Ovary (tissue), 9 donors: Measurements from ENCODE around the gene NUDT16L1. TPM values are rescaled to one million over a fixed set of nuclear protein-coding genes. Genes with fewer than 3 reads are reported as not detected.

Source experiments
- DNase-seq, 5 donors: peaks; one replicate each; pipeline ENCODE4 v3.0.0-alpha.2; 2019 to 2020
- H3K27ac ChIP-seq, 2 donors: fragments of 200-600 bp; one replicate each; pipeline versions ENCODE4 v1.5.1 to v1.8.0; 2019 to 2022
- H3K27me3 ChIP-seq: fragments of 200-600 bp; one replicate; pipeline ENCODE4 v1.8.0; 2022
- H3K36me3 ChIP-seq: fragments of 200-600 bp; sonication (generic); one replicate; pipeline ENCODE4 v1.5.1; 2019
- H3K4me1 ChIP-seq: one replicate; pipeline ENCODE4 v1.8.1; 2013; ENCODE audit warnings: mild to moderate bottlenecking, moderate library complexity; ENCODE audit not compliant: insufficient read depth
- H3K4me3 ChIP-seq: fragments of 200-600 bp; sonication (generic); one replicate; pipeline ENCODE4 v1.5.1; 2017
- H3K9me3 ChIP-seq, 2 donors: fragments of 200-600 bp in 1 of 2; sonication (generic) in 1 of 2; one replicate each; pipeline versions ENCODE4 v1.5.1 to v1.8.1; 2013 to 2019; ENCODE audit warnings: mild to moderate bottlenecking in 1 of 2, moderate library complexity in 1 of 2
- CTCF ChIP-seq, 3 donors: fragments of 450-650 bp in 2 of 3; fragments of 200-600 bp in 1 of 3; IDR thresholded peaks; one replicate each; pipeline versions ENCODE4 v1.5.1 to v1.8.0; 2016 to 2022; ENCODE audit warnings: antibody characterized with exemption in 3 of 3, mild to moderate bottlenecking in 1 of 3
- EP300 ChIP-seq: sonication (generic); formaldehyde crosslinking; IDR thresholded peaks from one replicate; pipeline ENCODE4 v1.6.1; 2017; ENCODE audit warnings: antibody characterized with exemption
- POLR2A ChIP-seq: fragments of 450-650 bp; IDR thresholded peaks from one replicate; pipeline ENCODE4 v1.6.1; 2017; ENCODE audit warnings: antibody characterized with exemption, mild to moderate bottlenecking, moderate library complexity
- WGBS, 3 donors: extraction: QIAGEN DNeasy Blood & Tissue Kit in 1 of 3; methylation state at CpG; one replicate each; pipeline versions ENCODE4 v1.1.5 to v1.1.7; 2013 to 2017; 5-methylcytosine and 5-hydroxymethylcytosine counted together
- intact Hi-C, 4 donors: fragments of 100-400 bp; cut with DNase I; formaldehyde crosslinking; loops; one replicate each; pipeline versions ENCODE4 v1.11.0 to v1.15.1; 2022 to 2023
- polyA plus RNA-seq, 2 donors: library from polyadenylated mRNA; stranded (reverse); fragments of 200-250 nt in 1 of 2; fragments of 350-450 nt in 1 of 2; fragmentation: Illumina TruSeq in 1 of 2; extraction: RNeasy Lipid Tissue Mini Kit (QIAGEN cat#74804) in 1 of 2; gene quantifications; one replicate each; pipeline ENCODE4 v1.2.3, GENCODE V29; 2013 to 2014
- total RNA-seq, 7 donors: library from RNA; depleted of rRNA in 2 of 7; stranded (reverse); fragments of >200 nt in 2 of 7; fragmentation: NEBNext Ultra II Directional in 3 of 7; extraction: Animal tissue kit (Norgen Biotek cat#: 25700) in 3 of 7; gene quantifications; one replicate each; pipeline versions ENCODE4 v1.1.0 to v1.2.4, GENCODE V29; 2016 to 2023
- donor health status: DM: no; HTN: no; CAD: no; lungs with moderate emphysema.
- donor health status: DM: no; HTN: no; CAD: no.
- donor health status: Bipolar disorder and iron deficiency.
- donor health status: DM: yes; HTN: yes; CAD: no.
- donor health status: DM: no; HTN: no; CAD: no.
- donor health status: DM: yes; HTN: yes; CAD: no.

NUDT16L1 gene
- total and polyA plus RNA-seq, 9 donors = 8.1 to 33.6 (median 28.0) TPM

GRCh38 chr16:4684058-4684715 lies 9.2 kb upstream of the NUDT16L1 start:
- intact Hi-C loops = no loop called here
- no peaks in the 10 kb centered on the region for H3K9me3 ChIP-seq
- peaks cover 2% of the 10 kb centered on the region for H3K4me1 ChIP-seq
- H3K27me3 ChIP-seq = no peaks in the 10 kb centered on the region
- peak in 1 of 5 donors; percentile 47 for DNase-seq
- H3K4me3 ChIP-seq = no peak overlapping the region
- WGBS, 3 donors = 92% methylated on average over 22 to 23 of the region's 23 CpGs
- H3K36me3 ChIP-seq = no peaks in the 10 kb centered on the region
- no peak overlapping the region for H3K27ac ChIP-seq
- TF ChIP-seq EP300 (no peak), CTCF (IDR thresholded peaks at IDR 0.05) (no peak), POLR2A (no peak)

- no peaks in the 10 kb centered on the region for H3K36me3 ChIP-seq
- DNase-seq = no peak
- H3K4me1 ChIP-seq = no peaks in the 10 kb centered on the region
- no peaks in the 10 kb centered on the region for H3K27me3 ChIP-seq
- no peak overlapping the region for H3K27ac ChIP-seq
- 87 to 90% (median 88%) methylated on average over 13 of the region's 13 CpGs for WGBS, 3 donors
- no peaks in the 10 kb centered on the region for H3K9me3 ChIP-seq
- no peak overlapping the region for H3K4me3 ChIP-seq
- intact Hi-C loops = no loop called here
- no peak for TF ChIP-seq POLR2A
- TF ChIP-seq EP300 = no peak
- TF ChIP-seq CTCF (IDR thresholded peaks at IDR 0.05) = no peak
Observed at GRCh38 chr16:4684763-4685162, 8.6 kb upstream of the NUDT16L1 start.

- intact Hi-C loops = no loop called here
- Histone ChIP-seq H3K27ac (no peak overlapping the region), H3K4me3 (no peak overlapping the region), H3K36me3 (no peaks in the 10 kb centered on the region), H3K9me3 (no peaks in the 10 kb centered on the region), H3K27me3 (no peaks in the 10 kb centered on the region), H3K4me1 (no peaks in the 10 kb centered on the region)
- TF ChIP-seq CTCF (IDR thresholded peaks at IDR 0.05) (no peak), EP300 (no peak), POLR2A (no peak)
- DNase-seq = no peak
- 73 to 76% (median 74%) methylated on average over 13 of the region's 13 CpGs for WGBS, 3 donors
Observed at GRCh38 chr16:4685292-4685691, 8.1 kb upstream of the NUDT16L1 start.

GRCh38 chr16:4685776-4686496 lies 7.4 kb upstream of the NUDT16L1 start:
- DNase-seq = no peak
- 89 to 92% (median 90%) methylated on average over 38 of the region's 38 CpGs for WGBS, 3 donors
- intact Hi-C loops = no loop called here

More at GRCh38 chr16:4685776-4686496, 7.4 kb upstream of the NUDT16L1 start:
- no peaks in the 10 kb centered on the region for H3K27me3 ChIP-seq
- H3K4me3 ChIP-seq = no peak overlapping the region
- TF ChIP-seq EP300 (no peak), POLR2A (no peak), CTCF (IDR thresholded peaks at IDR 0.05) (no peak)
- no peak overlapping the region for H3K27ac ChIP-seq
- no peaks in the 10 kb centered on the region for H3K4me1 ChIP-seq
- H3K9me3 ChIP-seq = no peaks in the 10 kb centered on the region
- H3K36me3 ChIP-seq = no peaks in the 10 kb centered on the region
